8988T (cell line): ENCODE results near the gene PDIA5.

Experiments used
- DNase-seq: peaks from one replicate; pipeline ENCODE4 v3.0.0; 2011

Gene PDIA5

GRCh38 chr3:123066896-123067688 is at the start of gene PDIA5:
TSS of gene PDIA5 (plus strand) at chr3:123067025. CDS start at chr3:123067165, 140 bp downstream.
- DNase-seq = peak; percentile 97

GRCh38 chr3:123018683-123019082 is 48.1 kb upstream of the PDIA5 start:
- no peak for DNase-seq

- no peak for DNase-seq
Observed at GRCh38 chr3:123019161-123019560, 47.7 kb upstream of the PDIA5 start.

GRCh38 chr3:123019591-123019990 is 47.2 kb upstream of the PDIA5 start:
- no peak for DNase-seq

- no peak for DNase-seq
Observed at GRCh38 chr3:123020709-123021108, 46.1 kb upstream of the PDIA5 start.

- DNase-seq = no peak
Observed at GRCh38 chr3:123021388-123021787, 45.4 kb upstream of the PDIA5 start.

- DNase-seq = no peak
Observed at GRCh38 chr3:123021996-123022510, 44.8 kb upstream of the PDIA5 start.

- DNase-seq = no peak
Observed at GRCh38 chr3:123024056-123024455, 42.8 kb upstream of the PDIA5 start.

GRCh38 chr3:123025642-123026521 is 40.9 kb upstream of the PDIA5 start:
- no peak for DNase-seq

GRCh38 chr3:123026565-123027291 is 40.1 kb upstream of the PDIA5 start:
- DNase-seq = peak; percentile 54

GRCh38 chr3:123027292-123028232 is 39.3 kb upstream of the PDIA5 start, which contains the start of gene SEMA5B:
TSS of gene SEMA5B (minus strand) at chr3:123027763. CDS start at chr3:122961263, 66,500 bp downstream.
- DNase-seq = peak; percentile 75

- DNase-seq = peak; percentile 70
Observed at GRCh38 chr3:123028233-123028828, 38.5 kb upstream of the PDIA5 start.

- DNase-seq = no peak
Observed at GRCh38 chr3:123031051-123031450, 35.8 kb upstream of the PDIA5 start.

- no peak for DNase-seq
Observed at GRCh38 chr3:123032057-123032456, 34.8 kb upstream of the PDIA5 start.

GRCh38 chr3:123034120-123034519 is 32.7 kb upstream of the PDIA5 start:
- DNase-seq = no peak

GRCh38 chr3:123034996-123035395 is 31.8 kb upstream of the PDIA5 start:
- no peak for DNase-seq

GRCh38 chr3:123036352-123037014 is 30.3 kb upstream of the PDIA5 start:
- no peak for DNase-seq

- DNase-seq = no peak
Observed at GRCh38 chr3:123037015-123037375, 29.8 kb upstream of the PDIA5 start.

- no peak for DNase-seq
Observed at GRCh38 chr3:123038751-123039150, 28.1 kb upstream of the PDIA5 start.

- no peak for DNase-seq
Observed at GRCh38 chr3:123039178-123039577, 27.6 kb upstream of the PDIA5 start.

GRCh38 chr3:123042413-123042812 is 24.4 kb upstream of the PDIA5 start:
- DNase-seq = no peak
